ENCODE data around the gene TPGS1.
A peak's percentile ranks its signal among the peaks of the same experiment; 100 is the strongest.

Gene TPGS1, protein sequence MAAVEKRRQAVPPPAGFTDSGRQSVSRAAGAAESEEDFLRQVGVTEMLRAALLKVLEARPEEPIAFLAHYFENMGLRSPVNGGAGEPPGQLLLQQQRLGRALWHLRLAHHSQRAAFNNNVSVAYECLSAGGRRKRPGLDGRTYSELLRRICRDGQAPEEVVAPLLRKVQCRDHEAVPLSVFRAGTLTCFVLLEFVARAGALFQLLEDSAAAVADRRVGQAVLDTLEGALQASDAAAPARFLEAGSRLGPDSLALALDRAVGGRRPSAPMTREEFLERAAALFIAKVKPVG

DNA sequence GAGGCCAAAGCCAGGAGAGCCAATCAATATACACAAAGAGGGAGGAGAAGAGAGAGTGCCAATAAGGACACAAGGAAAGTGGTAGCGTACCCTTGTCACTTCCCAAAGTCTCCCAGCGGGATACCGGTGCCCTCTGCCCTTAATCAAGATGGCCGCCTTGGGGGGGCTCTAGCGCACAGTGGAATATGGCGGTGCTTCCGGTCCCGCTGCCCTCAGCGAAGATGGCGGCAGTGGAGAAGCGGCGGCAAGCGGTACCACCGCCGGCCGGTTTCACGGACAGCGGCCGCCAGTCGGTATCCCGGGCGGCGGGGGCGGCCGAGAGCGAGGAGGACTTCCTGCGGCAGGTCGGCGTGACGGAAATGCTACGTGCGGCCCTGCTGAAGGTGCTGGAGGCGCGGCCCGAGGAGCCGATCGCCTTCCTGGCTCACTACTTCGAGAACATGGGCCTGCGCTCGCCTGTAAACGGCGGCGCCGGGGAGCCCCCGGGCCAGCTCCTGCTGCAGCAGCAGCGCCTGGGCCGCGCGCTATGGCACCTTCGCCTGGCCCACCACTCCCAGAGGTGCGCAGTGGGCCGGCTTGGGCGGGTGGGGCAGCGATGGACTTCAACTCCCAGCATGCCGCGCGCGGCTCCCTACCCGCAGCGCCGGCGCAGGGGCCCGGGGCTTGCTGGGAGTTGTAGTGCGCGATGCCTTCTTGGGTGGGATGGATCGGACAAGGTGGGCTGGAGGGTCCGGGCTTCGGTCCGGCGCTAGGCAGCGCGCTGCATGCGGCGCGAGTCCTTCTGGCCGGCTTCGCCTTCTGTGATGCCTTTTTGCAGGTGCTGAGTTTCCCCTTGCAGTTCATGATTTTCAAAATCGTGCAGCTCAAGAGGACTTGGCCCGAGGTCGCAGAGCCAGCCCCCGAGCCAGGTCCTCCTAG lies at the start of gene TPGS1:
TSS of gene TPGS1 (plus strand) at position 212 of the 918 bp plus-strand sequence. CDS start at position 222, 10 bp downstream.
- DNase-seq (ENCODE audit: insufficient read length, low spot score) (peak; percentile 85), FAIRE-seq (no peak)
- TF ChIP-seq POLR2A (IDR thresholded peaks at IDR 0.05; ENCODE audit: low read depth, low read length), result peak; percentile 85

DNA sequence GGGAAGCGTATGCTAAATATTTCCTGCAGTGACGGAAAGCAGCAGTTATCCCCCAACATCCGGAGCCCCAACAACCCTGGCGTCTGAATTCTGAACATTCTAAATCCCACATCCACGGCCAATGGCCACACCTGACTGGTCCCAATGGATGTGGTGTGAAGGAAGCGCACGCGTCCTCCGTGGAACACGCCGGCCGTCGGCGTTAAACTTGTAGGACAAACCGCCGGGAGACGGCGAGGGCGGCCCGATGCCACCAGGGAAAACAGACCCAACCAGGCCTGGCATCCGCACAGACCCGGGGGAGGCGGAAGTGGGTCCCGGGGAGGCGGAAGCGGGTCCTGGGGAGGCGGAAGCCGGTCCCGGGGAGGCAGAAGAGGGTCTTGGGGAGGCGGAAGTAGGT lies 49.7 kb upstream of the TPGS1 start:
- FAIRE-seq, result no peak
- no peak for TF ChIP-seq POLR2A (IDR thresholded peaks at IDR 0.05; ENCODE audit: low read depth, low read length)
- DNase-seq (ENCODE audit: insufficient read length, low spot score), result no peak

DNA sequence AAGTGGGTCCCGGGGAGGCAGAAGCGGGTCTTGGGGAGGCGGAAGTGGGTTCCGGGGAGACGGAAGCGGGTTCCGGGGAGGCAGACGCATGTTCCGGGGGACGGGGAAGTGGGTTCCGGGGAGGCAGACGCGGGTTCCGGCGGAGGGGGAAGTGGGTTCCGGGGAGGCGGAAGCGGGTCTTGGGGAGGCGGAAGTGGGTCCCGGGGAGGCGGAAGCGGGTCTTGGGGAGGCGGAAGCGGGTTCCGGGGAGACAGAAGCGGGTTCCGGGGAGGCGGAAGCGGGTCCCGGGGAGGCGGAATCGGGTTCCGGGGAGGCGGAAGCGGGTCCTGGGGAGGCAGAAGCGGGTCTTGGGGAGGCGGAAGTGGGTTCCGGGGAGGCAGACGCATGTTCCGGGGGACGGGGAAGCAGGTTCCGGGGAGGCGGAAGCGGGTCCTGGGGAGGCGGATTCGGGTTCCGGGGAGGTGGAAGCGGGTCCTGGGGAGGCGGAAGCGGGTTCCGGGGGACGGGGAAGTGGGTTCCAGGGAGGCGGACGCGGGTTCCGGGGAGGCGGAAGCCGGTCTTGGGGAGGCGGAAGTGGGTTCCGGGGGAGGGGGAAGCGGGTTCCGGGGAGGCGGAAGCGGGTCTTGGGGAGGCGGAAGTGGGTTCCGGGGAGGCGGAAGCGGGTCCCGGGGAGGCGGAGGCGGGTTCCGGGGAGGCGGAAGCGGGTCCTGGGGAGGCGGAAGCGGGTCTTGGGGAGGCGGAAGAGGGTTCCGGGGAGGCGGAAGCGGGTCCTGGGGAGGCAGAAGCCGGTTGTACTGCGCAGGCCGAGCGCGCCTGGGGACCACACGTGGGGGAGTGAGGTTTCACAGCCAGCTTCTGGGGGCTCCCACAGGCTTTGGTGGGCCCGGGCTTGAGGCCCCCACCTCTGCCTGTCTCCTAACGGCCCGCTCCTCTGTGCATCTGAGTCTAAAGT lies 48.9 kb upstream of the TPGS1 start:
- no peak for FAIRE-seq
- TF ChIP-seq POLR2A (IDR thresholded peaks at IDR 0.05; ENCODE audit: low read depth, low read length), result no peak
- no peak for DNase-seq (ENCODE audit: insufficient read length, low spot score)

DNA sequence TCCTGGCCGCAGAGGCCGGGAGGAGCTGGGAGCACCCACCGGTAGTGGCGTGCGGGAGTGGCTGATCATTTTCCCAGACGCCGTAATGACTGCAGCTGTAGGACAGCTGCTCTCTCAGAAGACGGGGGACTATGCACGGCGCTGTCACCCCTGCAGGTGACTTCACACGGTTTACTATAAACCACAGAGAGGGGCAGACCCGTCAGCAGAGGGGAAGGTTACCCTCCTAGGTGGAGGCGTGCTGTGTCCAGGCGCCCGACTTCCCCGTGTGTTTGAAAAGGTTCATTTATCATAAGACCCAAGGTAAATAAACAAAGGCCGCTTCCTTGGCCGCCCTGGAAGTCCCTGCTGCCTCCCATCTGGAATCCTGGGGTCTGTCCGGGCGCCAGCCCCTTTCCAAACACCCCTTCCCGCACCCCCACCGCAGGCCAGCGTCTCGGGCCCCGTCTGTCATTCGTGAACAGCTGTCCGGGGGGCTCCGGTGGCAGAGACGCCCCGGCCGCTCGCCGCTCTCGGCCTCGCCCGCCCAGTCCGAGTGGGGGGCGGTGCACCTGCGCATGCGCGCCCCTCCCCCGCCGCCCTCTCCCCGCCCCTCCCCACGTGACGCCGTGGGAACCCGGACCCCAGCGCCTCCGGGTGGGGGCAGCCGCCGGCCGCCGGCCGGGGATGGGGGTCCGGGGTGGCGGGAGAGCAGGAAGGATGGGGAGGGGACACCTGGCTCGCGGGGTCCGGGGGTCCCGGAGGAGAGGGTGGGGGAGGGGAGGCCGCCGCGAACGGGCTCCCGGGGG lies 47.4 kb upstream of the TPGS1 start:
- peak; percentile 46 for TF ChIP-seq POLR2A (IDR thresholded peaks at IDR 0.05; ENCODE audit: low read depth, low read length)
- DNase-seq (ENCODE audit: insufficient read length, low spot score) (peak; percentile 98), FAIRE-seq (no peak)

DNA sequence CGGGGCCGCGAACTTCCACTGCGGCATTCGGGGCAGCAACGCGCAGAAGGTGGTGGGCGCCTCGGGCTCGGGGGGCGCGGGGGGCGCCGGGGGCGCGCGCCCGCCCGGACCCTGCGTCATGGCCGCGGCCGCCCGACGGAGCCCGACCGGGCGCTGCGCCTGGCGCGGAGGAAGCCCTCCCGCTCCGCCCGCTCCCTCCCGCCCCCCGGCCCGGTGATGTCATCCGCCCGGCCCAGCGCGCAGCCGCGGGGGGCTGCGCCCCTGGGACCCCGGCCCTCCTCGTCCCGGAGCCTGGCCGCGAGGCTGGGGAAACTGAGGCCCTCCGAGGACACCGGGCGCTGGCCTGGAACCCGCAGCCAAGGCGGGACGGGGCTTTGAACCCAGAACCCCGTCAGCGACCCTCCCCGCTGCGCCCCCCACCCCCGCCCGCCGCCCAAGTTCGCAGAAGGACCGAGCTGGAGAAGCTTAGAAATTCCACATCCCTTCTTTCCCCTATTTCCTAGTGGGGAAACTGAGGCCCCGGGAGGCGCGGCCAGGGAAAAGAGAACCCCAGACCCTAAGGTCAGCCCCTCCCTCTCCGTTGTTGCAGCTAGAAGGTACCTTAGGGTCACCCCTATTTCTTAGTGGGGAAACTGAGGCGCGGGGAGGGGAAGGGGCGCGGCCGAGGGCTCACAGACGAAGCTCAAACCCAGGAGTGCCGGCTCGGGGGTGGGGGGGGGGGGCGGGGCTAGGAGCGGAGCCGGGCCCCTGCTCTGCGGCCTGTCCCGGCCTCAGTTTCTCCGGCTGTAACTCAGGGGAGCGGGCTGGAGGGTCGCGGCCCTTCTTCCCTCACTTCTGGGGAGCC lies 46.2 kb upstream of the TPGS1 start, which contains the start of gene SHC2:
TSS of gene SHC2 (minus strand) at position 157 of the 844 bp plus-strand sequence. CDS start at position 120, 37 bp downstream.
- FAIRE-seq, result no peak
- DNase-seq (ENCODE audit: insufficient read length, low spot score), result no peak
- 0 out of 2 replicates have a peak, but pooled peaks have one; percentile 15 for TF ChIP-seq POLR2A (IDR thresholded peaks at IDR 0.05; ENCODE audit: low read depth, low read length)

DNA sequence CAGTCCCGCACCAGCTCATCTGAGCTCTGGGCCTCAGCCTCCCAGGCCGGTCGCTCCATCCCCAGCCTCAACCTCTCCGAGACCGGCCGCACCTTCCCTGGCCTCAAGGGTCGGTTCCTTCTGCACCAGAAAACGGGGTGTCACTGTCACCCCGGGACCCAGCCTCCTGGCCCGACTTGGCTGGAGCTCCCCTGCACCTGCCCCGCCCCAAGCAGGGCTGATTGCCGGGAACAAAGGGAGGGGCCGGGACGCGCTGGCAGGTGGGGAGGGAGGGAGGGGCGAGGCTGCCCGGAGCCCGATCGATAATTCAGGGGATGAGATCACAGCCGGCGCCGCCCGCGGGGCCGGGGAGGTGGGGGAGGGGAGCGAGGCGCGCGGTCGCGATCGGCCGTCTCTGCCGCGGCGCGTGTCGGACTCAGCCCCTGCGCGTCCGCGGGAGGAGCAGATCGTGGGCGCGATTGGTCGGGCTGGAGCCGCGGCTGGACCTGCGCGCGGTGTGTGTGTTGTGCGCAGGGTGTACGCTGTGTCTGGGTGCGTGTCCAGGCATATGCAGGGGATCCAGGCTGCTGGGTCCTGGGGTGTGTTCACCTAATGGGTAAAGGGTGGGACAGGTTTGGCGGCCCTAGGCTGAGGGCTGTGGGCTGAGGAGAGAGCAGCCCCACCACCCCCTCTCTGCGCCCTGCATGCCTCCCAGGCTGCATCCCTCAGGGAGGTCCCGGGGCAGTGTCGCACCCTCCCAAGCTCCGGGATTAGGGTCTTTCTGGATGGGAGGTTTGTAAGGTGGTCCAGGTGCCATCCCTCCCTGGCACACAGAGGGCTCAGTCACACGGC lies 45.4 kb upstream of the TPGS1 start:
- DNase-seq (ENCODE audit: insufficient read length, low spot score) (no peak), FAIRE-seq (no peak)
- TF ChIP-seq POLR2A (IDR thresholded peaks at IDR 0.05; ENCODE audit: low read depth, low read length), result no peak

DNA sequence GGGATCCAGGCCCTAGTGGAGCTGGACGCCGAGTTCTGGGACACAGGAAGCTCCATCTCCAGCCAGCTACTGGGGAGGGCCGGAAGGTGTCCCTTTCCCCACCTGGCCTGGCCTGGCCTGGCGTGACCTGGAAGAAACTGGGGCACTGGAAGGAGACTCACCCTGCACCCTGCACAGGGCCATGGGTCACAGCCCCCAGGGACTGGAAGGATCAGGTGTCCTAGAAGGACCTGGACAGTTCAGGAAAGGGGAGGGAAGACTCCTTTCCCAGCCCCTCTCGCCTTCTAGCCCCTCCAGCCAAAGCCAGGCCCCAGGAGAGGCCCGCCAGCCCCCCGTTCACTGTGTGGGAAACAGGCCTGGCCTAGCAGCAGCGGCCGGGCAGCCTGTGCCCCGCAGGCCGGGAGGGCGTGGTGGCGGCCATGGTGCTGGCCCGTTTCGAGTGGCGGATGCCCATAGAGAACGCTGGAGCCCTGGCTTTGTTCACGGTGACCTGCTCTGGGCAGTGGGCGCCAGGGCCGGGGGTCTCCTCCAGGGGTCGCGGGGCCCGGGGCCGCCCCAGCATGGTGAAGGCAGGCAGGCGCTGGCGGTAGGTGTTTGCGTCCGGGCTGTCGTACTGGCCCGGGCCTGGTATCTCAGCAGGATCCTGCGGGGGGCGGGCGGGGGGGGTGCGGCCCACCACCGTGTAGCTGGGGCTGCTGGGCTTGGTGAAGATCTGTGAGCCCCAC lies 43.7 kb upstream of the TPGS1 start:
- no peak for DNase-seq (ENCODE audit: insufficient read length, low spot score)
- TF ChIP-seq POLR2A (IDR thresholded peaks at IDR 0.05; ENCODE audit: low read depth, low read length), result no peak
- no peak for FAIRE-seq

DNA sequence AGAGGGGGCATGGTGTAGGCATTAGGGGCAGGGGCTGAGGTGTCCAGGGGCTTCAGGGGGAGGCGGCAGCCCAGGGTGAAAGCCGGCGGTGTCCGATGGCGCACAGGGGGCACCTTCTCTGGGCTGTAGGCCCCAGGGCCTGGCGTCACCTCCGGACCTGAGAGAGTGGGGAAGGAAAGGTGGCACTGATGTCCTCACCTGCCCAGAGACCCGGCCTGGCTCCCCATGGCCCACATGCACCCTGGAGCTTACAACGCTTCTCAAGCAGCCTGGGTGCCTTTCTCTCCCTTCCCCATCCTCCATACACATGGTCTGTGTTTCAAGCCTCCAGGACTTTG lies 43.1 kb upstream of the TPGS1 start:
- no peak for DNase-seq (ENCODE audit: insufficient read length, low spot score)
- TF ChIP-seq POLR2A (IDR thresholded peaks at IDR 0.05; ENCODE audit: low read depth, low read length), result no peak
- no peak for FAIRE-seq

DNA sequence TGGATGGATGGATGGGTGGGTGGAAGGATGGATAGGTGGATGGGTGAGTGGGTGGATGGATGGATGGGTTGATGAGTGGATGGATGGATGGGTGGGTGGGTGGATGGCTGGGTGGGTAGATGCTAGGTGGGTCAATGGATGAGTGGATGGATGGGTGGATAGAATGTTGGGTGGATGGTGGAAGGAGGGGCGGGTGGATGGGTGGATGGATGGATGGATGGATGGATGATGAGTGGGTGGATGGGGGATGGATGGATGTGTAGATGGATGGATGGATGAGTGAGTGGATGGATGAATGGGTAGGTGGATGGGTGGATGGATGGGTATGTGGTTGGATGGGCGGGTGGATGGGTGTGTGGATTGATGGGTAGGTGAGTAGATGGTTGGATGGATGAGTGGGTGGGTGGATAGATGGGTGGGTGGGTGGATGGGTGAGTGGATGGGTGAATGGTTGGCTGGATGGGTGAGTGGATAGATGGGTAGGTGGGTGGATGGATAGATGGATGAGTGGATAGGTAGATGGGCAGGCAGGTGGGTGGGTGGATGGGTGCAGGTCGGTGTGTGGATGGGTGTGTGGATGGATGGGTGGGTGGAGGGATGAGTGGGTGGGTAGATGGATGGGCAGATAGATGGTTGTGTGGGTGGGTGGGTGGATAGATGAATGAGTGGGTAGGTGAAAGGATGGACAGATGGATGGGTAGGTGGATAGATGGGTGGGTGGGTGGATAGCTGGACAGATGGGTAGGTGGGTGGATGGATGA lies 42.1 kb upstream of the TPGS1 start:
- FAIRE-seq, result no peak
- no peak for DNase-seq (ENCODE audit: insufficient read length, low spot score)
- TF ChIP-seq POLR2A (IDR thresholded peaks at IDR 0.05; ENCODE audit: low read depth, low read length), result no peak

DNA sequence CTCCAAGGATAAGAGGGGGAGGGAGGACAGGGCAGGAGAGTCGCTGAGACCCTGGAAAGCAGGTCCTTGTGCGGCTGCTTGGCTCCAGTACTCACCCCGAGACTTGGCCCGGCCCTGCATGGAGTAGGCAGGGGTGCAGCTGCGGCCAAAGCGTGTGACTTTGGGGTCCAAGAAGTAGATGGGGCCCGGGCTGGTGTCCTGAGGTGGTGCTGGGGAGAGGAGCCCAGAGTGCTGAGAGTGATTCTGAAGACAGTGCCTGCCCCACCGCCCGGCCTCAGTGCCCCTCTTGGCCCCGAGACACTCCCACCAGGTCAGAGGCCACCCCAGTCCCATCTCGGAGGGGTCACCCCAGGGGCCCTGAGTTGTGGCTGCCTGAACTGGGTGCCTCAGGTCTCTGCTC lies 39.7 kb upstream of the TPGS1 start:
- no peak for TF ChIP-seq POLR2A (IDR thresholded peaks at IDR 0.05; ENCODE audit: low read depth, low read length)
- no peak for FAIRE-seq
- no peak for DNase-seq (ENCODE audit: insufficient read length, low spot score)

Data from H54 (cell line).